Measurements from ENCODE around the gene DCPS. TPM values are rescaled to one million over a fixed set of nuclear protein-coding genes. Genes with fewer than 3 reads are reported as not detected.
A peak's percentile ranks its signal among the peaks of the same experiment; 100 is the strongest.

Gene DCPS
- total RNA-seq, 3 donors from 2014 or later (not counting 1 experiment from before 2014, with no cell fraction given), result 20.1 to 25.8 (median 23.1) TPM

- Histone ChIP-seq H3K27me3 (ENCODE audit: control insufficient read depth, insufficient read depth, low read length) (no peaks in the 10 kb centered on the region), H3K27ac (ENCODE audit: low read length) (no peak overlapping the region), H3K4me3 (ENCODE audit: low read length) (no peak overlapping the region), H3K9me3 (ENCODE audit: control insufficient read depth, insufficient read depth, low read length) (no peaks in the 10 kb centered on the region), H3K36me3 (ENCODE audit: control insufficient read depth, insufficient read depth, low read length) (no peaks in the 10 kb centered on the region), H3K4me1 (ENCODE audit: control insufficient read depth, insufficient read depth, low read length) (peaks cover 31% of the 10 kb centered on the region)
- intact Hi-C loops (cut with micrococcal nuclease), result no loop called here
- no peak overlapping the region for H3K4me3 Mint-ChIP-seq
- no peaks in the 10 kb centered on the region for H3K9me3 Mint-ChIP-seq
- TF ChIP-seq CTCF (IDR thresholded peaks at IDR 0.05), result no peak
- no peak for DNase-seq
- no peaks in the 10 kb centered on the region for H3K36me3 Mint-ChIP-seq
- ATAC-seq, result no peak
- WGBS (ENCODE audit: insufficient coverage), result 89% methylated on average over 16 of the region's 16 CpGs
- no peaks in the 10 kb centered on the region for H3K27me3 Mint-ChIP-seq (ENCODE audit: low read depth in 2 of 2)
- peak overlapping the region in 1 of 2 donors; percentile 67 for H3K27ac Mint-ChIP-seq
- peaks cover 21 to 55% of the 10 kb centered on the region in 2 donors for H3K4me1 Mint-ChIP-seq
Measured at GRCh38 chr11:126359431-126360048, 55.7 kb downstream of the DCPS start.

GRCh38 chr11:126360049-126360446 is 56.2 kb downstream of the DCPS start:
- DNase-seq (no peak), ATAC-seq (no peak)
- no peaks in the 10 kb centered on the region for H3K9me3 ChIP-seq (ENCODE audit: control insufficient read depth, insufficient read depth, low read length)
- H3K36me3 Mint-ChIP-seq, result no peaks in the 10 kb centered on the region
- peaks cover 26% of the 10 kb centered on the region for H3K4me1 ChIP-seq (ENCODE audit: control insufficient read depth, insufficient read depth, low read length)
- intact Hi-C loops (cut with micrococcal nuclease), result no loop called here
- H3K4me1 Mint-ChIP-seq, result peaks cover 17 to 50% of the 10 kb centered on the region in 2 donors
- H3K9me3 Mint-ChIP-seq, result no peaks in the 10 kb centered on the region
- H3K27ac ChIP-seq (ENCODE audit: low read length), result no peak overlapping the region
- H3K4me3 ChIP-seq (ENCODE audit: low read length), result no peak overlapping the region
- TF ChIP-seq CTCF (IDR thresholded peaks at IDR 0.05), result no peak
- no peaks in the 10 kb centered on the region for H3K36me3 ChIP-seq (ENCODE audit: control insufficient read depth, insufficient read depth, low read length)
- no peaks in the 10 kb centered on the region for H3K27me3 ChIP-seq (ENCODE audit: control insufficient read depth, insufficient read depth, low read length)
- peak overlapping the region in 1 of 2 donors; percentile 60 for H3K27ac Mint-ChIP-seq
- WGBS (ENCODE audit: insufficient coverage), result 95% methylated on average over 8 of the region's 8 CpGs
- H3K27me3 Mint-ChIP-seq (ENCODE audit: low read depth in 2 of 2), result no peaks in the 10 kb centered on the region
- H3K4me3 Mint-ChIP-seq, result no peak overlapping the region

GRCh38 chr11:126361400-126361799 is 57.5 kb downstream of the DCPS start:
- Histone ChIP-seq H3K4me1 (ENCODE audit: control insufficient read depth, insufficient read depth, low read length) (peaks cover 24% of the 10 kb centered on the region), H3K36me3 (ENCODE audit: control insufficient read depth, insufficient read depth, low read length) (no peaks in the 10 kb centered on the region), H3K4me3 (ENCODE audit: low read length) (no peak overlapping the region), H3K27me3 (ENCODE audit: control insufficient read depth, insufficient read depth, low read length) (no peaks in the 10 kb centered on the region), H3K9me3 (ENCODE audit: control insufficient read depth, insufficient read depth, low read length) (no peaks in the 10 kb centered on the region), H3K27ac (ENCODE audit: low read length) (no peak overlapping the region)
- H3K9me3 Mint-ChIP-seq, result no peaks in the 10 kb centered on the region
- TF ChIP-seq CTCF (IDR thresholded peaks at IDR 0.05), result no peak
- H3K27me3 Mint-ChIP-seq (ENCODE audit: low read depth in 2 of 2), result no peaks in the 10 kb centered on the region
- ATAC-seq (no peak), DNase-seq (no peak)
- peaks cover 22 to 51% of the 10 kb centered on the region in 2 donors for H3K4me1 Mint-ChIP-seq
- 81% methylated on average over 4 of the region's 5 CpGs for WGBS (ENCODE audit: insufficient coverage)
- H3K4me3 Mint-ChIP-seq, result no peak overlapping the region
- intact Hi-C loops (cut with micrococcal nuclease), result no loop called here
- peak overlapping the region; percentile 44 to 60 for H3K27ac Mint-ChIP-seq
- no peaks in the 10 kb centered on the region for H3K36me3 Mint-ChIP-seq
